Amniotic stem cell (primary cell): Measurements from ENCODE around the gene CLK4.

Source experiments
- DNase-seq: peaks from one replicate; lab custom pipeline; 2025; lab: John Stamatoyannopoulos, UW

Gene CLK4

DNA sequence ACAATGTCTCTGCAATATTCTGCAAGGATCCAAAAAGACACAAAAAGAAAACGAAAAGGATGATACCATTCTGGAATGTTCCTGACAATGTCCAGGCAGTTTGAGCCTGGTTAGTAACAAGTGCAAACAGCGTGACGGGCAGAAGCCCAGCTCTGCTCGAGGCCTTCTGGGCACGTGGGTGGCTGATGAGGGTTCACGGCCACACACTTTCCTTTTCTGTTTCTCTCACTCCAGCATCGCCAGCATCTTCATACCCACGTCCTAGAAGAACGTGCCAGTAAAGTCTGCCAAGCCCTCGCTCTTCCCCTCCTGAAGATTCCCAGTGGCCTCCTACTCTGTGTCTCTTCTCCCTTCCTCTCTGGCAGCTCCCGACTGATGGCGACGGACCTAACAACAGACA is 73.3 kb downstream of the CLK4 start:
- DNase-seq = no peak
